NCI-H2227 (cell line): ENCODE results near the gene GLT1D1.

Experiments used
- DNase-seq: peaks from one replicate; lab custom pipeline; 2025; ENCODE audit not compliant: unreplicated experiment; lab: John Stamatoyannopoulos, UW

The GLT1D1 gene

DNA sequence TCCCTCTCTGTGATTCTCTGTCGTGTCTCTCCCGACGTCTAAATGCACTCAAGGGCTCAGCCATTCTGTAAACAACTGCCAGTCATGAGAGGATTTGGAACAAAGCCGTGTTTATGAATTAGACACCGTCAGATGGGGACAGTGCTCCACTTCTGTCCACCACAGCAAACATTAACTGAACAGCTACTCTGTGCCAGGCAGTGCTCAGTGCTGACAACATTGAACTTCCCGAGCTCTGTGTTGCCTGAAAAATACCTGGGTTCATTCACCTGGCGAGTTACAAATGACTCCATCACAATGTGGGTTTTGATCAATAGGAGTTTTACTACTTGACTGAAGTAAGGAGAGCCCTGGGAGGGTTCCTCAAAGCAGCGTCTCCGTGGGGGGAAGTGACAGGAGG lies 139.3 kb downstream of the GLT1D1 start:
- no peak for DNase-seq

DNA sequence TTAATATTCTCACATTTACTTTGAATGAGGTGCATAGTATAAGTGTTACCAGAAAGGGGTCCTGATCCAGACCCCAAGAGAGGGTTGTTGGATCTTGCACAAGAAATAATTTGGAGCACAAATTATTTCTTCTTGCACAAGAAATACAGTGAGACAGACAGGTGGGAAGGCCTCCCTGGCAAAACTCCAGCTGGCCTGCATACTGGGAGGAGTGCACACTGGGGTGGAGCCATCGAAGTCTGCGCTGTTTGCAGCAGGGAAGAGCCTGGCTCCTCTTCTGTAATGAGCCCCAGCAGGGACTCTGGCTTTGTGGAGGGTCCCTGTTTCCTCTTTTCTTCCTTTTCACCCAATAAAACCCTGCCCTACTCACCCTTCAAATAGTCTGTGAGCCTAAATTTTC lies 141.6 kb downstream of the GLT1D1 start:
- no peak for DNase-seq

DNA sequence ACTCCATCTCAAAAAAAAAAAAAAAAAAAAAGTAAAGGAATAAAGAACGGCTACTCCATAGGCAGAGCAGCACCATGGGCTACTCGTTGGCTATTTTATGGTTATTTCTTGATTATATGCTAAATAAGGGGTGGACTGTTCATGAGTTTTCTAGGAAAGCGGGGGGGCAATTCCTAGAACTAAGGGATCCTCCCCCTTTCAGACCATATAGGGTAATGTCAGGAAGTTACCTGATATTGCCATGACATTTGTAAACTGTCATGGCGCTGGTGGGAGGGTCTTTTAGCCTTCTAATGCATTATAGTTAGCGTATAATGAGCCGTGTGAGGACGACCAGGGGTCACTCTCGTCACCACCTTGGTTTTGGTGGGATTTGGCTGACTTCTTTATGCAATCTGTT lies 142.3 kb downstream of the GLT1D1 start:
- no peak for DNase-seq

DNA sequence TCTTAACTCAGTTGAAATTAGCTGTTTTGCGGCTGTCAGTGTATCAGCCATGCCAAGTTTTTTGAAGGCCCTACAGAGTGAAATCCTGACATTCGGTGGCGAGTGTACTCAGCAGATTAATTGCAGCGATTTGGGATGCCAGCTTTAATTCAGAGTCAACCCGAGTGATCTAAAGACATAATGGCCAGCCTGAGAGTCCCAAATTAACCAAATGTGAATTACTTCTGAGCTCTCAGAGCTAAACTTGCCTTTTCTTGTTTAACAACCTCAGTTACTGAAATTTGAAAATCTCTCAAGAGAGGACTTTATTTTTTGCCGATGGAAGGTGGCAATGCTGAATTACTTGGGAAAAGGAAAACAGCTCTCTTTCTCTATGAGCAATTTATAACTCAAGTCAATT lies 148.5 kb downstream of the GLT1D1 start:
- DNase-seq = no peak

DNA sequence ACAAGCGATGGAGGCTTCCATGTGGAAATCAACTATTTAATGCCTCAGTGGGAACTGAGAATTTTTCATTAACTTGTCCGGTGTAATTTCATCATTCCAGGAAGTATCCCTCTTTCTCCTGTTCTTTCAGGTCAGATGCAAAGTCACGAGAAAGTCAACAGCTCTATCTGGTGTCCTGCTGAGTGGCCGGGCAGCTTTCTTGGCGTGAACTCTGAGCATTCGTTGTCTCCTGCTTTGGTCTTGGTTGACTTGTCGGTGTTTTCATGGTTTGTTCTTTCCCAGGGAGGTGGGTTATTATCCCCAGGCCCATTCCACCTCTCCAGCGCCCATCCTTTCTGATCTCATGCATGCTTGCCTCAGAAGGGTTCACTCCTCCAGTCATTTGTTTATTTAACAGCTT lies 149.1 kb downstream of the GLT1D1 start:
- no peak for DNase-seq

DNA sequence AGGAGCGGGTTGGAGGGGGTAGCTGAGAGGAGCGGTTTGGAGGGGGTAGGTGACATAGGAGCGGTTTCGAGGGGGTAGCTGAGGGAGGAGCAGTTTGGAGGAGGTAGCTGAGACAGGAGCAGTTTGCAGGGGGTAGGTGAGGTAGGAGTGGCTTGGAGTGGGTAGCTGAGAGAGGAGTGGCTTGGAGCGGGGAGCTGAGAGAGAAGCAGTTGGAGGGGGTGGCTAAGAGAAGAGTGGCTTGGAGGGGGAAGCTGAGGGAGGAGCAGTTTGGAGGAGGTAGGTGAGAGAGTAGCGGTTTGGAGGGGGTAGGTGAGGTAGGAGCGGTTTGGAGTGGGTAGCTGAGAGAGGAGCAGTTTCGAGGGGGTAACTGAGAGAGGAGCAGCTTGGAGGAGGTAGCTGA lies 152.1 kb downstream of the GLT1D1 start:
- DNase-seq = no peak

DNA sequence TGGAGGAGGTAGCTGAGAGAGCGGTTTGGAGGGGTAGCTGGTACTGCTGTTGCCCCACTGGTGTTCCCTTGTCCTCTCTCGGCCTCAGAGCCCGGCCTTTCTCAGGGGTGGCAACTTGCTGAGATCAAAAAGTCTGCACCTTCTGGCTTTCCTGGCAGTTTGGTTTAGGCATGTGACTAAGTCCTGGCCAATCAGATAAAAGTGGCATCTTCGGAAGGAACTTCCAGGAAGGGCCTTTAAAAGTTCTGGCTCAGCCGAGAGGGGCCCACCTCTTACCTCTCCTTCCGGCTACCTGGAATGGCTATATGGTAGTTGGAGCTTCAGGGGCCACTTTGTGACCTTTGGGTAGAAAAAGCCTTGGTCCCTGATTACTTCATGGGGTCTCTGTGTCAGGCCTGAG lies 152.6 kb downstream of the GLT1D1 start:
- DNase-seq = no peak

DNA sequence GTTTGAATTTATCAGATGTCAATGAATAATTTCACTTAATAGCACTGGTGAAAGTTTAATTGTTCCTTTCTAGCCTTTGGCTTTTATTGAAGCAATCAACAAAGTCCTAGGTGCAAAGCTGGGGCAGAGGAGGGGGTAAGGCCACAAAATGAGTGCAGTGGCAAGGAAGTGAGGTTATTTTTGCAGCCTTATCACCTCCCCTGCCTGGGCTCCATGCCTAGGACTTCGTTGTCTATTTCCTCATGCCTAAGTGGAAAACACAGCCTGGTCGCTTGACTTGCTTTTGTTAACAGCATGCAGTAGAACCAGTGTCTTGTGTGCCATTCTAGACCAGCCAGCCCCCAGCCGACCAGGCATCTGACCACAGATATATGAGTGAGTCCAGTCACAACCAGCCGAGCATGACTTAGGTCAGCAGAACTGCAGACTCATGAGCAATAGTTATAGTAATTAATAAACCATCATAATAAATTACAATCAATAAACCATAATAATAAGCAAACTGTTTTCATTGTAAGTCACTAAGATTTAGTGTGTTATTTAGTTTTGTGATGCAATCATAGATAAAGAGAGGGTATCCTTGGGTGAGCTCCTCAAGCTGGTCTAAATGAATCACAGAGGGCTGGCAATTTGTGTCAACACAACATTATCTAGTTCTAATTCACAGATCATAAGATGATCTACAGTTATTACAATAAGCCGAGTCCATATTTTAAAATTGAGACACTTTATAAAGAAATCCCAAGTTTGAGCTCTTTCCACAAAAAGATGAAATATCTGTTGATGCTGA lies 156.8 kb downstream of the GLT1D1 start:
- DNase-seq = no peak

DNA sequence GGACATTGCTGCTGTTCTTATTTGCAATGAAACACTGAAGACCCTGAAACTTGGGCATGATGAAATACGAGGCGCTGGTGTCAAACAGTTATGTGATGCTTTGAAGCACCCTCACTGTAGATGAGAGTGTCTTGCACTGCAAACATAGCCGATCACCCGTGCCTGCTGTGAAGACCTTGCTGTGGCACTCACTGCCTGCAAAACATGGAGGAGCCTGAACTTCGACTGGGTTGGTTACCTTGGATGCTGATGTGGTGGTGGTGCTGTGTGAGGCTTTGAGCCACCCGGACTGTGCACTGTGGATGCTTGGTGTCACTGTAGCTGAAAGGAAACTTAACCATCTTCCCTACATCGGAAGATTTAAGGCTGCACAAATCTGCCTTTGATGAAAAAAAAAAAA lies 162.9 kb downstream of the GLT1D1 start:
- DNase-seq = no peak

DNA sequence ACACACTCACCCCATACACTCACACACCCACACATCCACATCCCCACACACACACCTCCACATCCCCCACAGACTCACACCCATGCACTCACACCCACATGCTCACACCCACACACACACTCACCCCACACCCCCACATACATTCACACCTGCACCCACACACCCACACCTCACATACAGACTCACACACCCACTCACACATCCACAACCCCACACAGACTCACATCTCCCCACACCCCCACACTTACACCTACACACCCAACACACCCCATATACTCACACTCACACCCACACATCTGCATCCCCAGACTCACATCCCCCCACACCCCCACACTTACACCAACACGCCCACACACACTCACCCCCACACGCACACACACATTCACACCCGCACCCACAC lies 171.8 kb downstream of the GLT1D1 start:
- DNase-seq = no peak

DNA sequence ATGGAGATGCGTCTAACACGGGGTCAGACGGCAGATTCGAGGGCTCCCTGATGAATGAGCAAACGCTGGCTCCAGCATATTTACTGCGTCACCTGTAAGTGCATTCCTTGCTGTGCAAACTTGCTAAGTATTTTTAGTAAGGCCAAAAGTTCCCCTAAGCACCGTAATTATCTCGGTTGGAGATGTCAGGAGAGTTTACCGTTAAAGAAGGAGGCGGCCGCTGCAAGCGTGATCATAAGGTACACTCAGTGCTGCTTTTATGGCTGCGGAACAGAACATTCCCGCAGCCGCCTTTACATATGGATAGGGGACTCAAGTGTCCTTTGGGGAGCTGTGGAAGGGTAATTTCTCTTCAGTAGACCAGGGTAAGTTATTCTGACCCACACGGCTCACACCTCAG lies 175.6 kb downstream of the GLT1D1 start:
- peak; percentile 61 for DNase-seq
